ENCODE results near the gene RNASE11.
"Not testable (repeated sequence)": the region's sequence is repeated elsewhere in the genome, so short reads cannot be mapped to it uniquely, and the experiment has no call there.

RNASE11 gene

DNA sequence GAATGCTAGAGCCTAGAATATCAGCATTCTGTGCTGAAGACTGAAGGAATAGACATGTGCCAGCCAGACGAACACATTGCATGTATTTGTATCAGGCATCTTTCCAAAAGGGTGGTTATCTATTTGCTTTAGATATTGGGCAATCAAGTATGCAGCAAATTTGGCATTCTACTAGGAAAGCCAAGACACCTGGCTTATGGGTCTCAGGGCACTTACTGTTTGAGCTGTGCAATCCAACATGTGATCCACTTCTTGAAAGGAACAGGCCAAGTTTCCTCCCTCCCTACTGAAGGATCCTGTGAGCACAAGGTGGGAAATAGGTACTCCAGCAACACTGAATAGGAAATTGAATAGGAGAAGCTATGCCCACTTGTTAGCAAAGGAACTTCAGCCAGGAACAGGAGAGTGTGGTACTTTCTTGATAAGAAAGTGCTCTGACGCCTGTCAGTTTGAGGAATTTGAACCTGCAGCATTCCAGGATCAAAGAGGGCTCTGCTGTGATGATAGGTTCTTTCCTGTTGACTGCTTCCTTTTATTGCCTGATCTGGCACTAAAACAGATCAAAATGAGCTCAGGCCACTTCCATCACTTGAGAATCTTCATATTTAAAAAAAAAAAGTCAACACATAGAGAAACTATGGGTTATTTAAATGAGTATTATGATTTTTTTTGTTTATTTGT, 33.1 kb upstream of the RNASE11 start:
- no peak overlapping the region for H3K4me3 ChIP-seq (ENCODE audit: low read length)
- DNase-seq (ENCODE audit: low read depth): no peak
- TF ChIP-seq, protein P1, sequence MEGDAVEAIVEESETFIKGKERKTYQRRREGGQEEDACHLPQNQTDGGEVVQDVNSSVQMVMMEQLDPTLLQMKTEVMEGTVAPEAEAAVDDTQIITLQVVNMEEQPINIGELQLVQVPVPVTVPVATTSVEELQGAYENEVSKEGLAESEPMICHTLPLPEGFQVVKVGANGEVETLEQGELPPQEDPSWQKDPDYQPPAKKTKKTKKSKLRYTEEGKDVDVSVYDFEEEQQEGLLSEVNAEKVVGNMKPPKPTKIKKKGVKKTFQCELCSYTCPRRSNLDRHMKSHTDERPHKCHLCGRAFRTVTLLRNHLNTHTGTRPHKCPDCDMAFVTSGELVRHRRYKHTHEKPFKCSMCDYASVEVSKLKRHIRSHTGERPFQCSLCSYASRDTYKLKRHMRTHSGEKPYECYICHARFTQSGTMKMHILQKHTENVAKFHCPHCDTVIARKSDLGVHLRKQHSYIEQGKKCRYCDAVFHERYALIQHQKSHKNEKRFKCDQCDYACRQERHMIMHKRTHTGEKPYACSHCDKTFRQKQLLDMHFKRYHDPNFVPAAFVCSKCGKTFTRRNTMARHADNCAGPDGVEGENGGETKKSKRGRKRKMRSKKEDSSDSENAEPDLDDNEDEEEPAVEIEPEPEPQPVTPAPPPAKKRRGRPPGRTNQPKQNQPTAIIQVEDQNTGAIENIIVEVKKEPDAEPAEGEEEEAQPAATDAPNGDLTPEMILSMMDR (IDR thresholded peaks at IDR 0.05; ENCODE audit: insufficient read depth, low read depth, low read length, missing control alignments): no peak

DNA sequence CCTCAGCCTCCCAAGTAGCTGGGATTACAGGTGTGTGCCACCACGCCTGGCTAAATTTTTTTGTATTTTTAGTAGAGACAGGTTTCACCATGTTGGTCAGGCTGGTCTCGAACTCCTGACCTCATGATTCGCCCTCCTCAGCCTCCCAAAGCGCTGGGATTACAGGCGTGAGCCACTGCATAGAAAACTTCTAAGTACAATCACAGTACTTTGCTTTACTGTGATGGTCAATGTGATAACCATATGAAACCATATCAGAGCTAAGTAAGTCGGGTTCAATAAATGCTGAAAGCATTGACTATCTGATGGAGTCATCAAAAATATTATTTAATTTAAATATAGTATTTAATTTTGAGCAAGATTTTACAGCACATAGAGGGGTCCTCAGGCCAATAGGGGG, 31.9 kb upstream of the RNASE11 start:
- not testable (repeated sequence) for DNase-seq (ENCODE audit: low read depth); H3K4me3 ChIP-seq (ENCODE audit: low read length)

DNA sequence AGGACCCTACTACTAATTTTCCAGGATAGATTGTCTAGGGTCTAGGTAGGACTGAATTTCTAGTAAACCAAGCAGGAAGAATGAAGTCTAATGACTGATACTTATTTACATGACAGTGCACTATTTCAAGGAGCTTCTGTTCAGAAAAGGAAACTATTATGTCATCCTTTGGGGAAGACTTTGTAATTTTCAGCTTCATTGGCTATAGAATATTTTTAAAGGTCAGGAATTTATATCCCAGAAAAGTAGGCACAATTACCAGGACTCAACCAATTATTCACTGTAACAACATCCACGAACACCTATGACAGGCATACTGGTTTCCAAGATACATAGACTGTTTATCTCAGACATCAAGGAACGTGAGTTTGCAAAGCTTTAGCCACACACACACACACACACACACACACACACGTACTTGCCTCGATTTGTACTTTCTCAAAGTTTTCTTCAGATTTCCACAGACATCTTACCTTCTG, 30.5 kb upstream of the RNASE11 start:
- TF ChIP-seq, protein P1 (IDR thresholded peaks at IDR 0.05; ENCODE audit: insufficient read depth, low read depth, low read length, missing control alignments): no peak
- DNase-seq (ENCODE audit: low read depth): no peak
- no peak overlapping the region for H3K4me3 ChIP-seq (ENCODE audit: low read length)

DNA sequence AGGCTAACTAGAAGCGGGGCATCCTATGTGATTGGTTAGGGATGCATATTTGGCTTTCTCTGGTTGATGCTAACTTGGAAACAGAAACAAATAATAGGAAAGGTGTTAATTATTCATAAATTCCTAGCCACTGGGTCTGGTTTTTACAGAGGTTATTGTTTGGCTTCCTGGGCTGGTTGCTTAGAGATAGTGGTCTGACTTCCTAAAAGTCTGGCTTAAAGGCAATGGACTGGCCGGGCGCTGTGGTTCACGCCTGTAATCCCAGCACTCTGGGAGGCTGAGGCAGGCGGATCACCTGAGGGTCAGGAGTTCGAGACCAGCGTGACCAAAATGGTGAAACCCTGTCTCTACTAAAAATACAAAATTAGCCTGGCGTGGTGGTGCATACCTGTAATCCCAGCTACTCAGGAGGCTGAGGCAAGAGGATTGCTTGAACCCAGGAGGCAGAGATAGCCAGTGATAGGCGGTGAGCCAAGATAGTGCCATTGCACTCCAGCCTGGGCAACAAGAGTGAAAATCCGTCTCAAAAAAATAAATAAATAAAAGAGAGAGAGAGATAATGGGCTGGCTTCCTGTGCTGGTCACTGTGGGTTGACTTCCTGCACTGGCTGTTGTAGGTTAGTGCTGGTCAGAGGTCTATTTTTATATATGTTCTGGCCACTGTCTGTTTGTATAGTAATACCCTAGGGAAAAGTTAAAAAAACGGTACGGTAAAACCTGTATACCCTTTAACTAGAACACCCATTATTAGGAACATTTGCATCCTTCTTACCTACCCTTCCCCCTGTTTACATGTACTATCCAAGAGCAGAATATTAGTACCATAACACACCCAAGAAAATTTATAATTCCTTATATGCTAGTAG, 29.6 kb upstream of the RNASE11 start:
- no peak for DNase-seq (ENCODE audit: low read depth)
- TF ChIP-seq, protein P1 (IDR thresholded peaks at IDR 0.05; ENCODE audit: insufficient read depth, low read depth, low read length, missing control alignments): no peak
- no peak overlapping the region for H3K4me3 ChIP-seq (ENCODE audit: low read length)

DNA sequence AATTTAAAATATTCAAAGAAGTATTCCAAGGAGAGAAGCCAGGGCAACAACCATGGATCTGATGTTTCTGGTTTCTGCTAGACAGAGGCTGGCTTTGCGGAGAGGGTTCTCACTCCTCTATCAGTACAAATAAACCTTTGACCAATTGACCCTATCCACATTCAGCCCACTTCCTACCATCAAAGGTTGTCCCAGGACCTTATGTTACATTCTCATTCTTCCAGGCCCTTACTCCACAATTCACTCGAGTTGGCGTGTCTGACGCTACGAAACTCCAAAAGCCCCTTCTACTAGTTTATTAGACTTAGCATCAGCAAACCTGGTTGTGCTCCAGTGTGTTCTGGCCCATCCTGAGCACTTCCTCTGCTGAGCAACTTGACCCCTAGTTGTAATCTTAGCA, 28.2 kb upstream of the RNASE11 start:
- TF ChIP-seq, protein P1 (IDR thresholded peaks at IDR 0.05; ENCODE audit: insufficient read depth, low read depth, low read length, missing control alignments): no peak
- DNase-seq (ENCODE audit: low read depth): no peak
- no peak overlapping the region for H3K4me3 ChIP-seq (ENCODE audit: low read length)

DNA sequence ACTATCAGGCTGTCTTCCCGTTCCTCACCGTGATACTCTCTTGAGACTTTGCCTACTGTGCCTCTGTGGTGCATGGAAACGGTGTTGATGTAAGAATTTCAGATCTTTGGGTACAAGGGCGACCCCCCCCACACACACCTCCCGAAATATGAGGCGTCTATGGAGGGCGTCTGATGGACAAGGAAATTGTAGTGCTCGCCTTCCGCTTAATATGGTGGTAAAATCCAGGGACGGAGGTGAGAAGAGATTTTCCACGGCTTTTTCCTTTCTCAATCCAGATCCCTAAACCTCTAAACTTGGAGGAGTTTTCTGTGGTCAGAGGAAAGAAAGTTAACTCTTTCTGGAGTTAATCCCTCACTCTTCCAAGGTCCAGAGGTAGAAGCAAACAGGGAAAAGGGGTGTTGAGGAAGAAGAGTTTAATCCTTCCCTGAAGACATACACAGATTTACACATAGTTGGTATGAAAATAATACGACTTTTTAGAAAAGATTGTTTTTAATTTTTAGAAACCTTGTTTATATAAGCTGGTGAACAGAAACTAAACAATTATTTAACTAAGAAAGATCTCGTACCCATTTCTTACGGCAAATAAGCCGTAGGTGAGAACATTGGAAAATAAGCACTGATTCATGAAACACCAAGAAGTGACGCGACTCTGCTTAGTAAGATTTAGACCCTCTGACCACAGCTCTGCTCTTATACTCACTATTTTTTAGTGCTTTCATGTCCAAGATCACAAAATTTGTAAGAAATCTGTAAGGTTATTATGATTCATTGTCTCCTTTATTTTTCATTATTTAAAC, 26.4 kb upstream of the RNASE11 start:
- DNase-seq (ENCODE audit: low read depth): peak; percentile 49
- TF ChIP-seq, protein P1 (IDR thresholded peaks at IDR 0.05; ENCODE audit: insufficient read depth, low read depth, low read length, missing control alignments): no peak
- H3K4me3 ChIP-seq (ENCODE audit: low read length): peak overlapping the region; percentile 77

All from epithelial cell of esophagus (primary cell).